Rectal smooth muscle tissue (tissue), 1 donor: ENCODE results near the gene RBP5.

Experiments
- H3K27ac ChIP-seq: one replicate; pipeline ENCODE4 v1.7.0; 2013; ENCODE audit warnings: low read depth, low read length, inconsistent platforms
- H3K27me3 ChIP-seq: one replicate; pipeline ENCODE4 v1.7.0; 2013; ENCODE audit warnings: low read length; ENCODE audit not compliant: control insufficient read depth, insufficient read depth
- H3K36me3 ChIP-seq: one replicate; pipeline ENCODE4 v1.7.0; 2013; ENCODE audit warnings: low read length; ENCODE audit not compliant: control insufficient read depth, insufficient read depth
- H3K4me1 ChIP-seq: one replicate; pipeline ENCODE4 v1.7.0; 2013; ENCODE audit warnings: low read length; ENCODE audit not compliant: control insufficient read depth, insufficient read depth
- H3K4me3 ChIP-seq: one replicate; pipeline ENCODE4 v1.7.0; 2013; ENCODE audit warnings: low read length
- H3K9ac ChIP-seq: one replicate; pipeline ENCODE4 v1.7.0; 2013; ENCODE audit warnings: low read length

RBP5 gene

GRCh38 chr12:7073946-7074345, 54.7 kb downstream of the RBP5 start:
- Histone ChIP-seq H3K27ac (no peak overlapping the region), H3K36me3 (peaks cover 10% of the 10 kb centered on the region), H3K27me3 (no peaks in the 10 kb centered on the region), H3K4me3 (no peak overlapping the region), H3K4me1 (peaks cover under 1% of the 10 kb centered on the region), H3K9ac (no peak overlapping the region)
